ENCODE results near the gene FBXL15. TPM values are rescaled to one million over a fixed set of nuclear protein-coding genes. Genes with fewer than 3 reads are reported as not detected.

Gene FBXL15
- polyA plus RNA-seq, 1 donor (not counting 4 experiments of a cell fraction or from before 2014, with no cell fraction given) = 3.1 TPM

DNA sequence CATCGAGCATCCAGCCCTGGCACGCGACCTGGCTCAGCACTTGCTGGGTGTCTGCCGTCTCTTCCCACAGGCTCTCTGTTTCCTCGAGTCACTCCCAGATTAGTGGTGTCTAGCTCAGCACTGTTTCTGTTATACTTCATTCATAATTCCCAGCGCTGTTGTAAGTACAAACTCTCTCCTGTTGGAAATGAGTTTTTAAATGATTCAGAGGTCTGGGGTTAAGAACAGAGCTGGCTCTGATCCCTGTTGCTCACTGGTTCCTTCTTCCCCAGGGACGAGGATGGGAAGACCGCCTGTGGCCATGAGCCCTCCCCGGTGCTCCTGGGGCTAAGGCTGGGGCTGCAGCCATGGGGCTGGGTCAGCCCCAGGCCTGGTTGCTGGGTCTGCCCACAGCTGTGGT, 48.0 kb downstream of the FBXL15 start:
- no peaks in the 10 kb centered on the region for H3K79me2 ChIP-seq (ENCODE audit: control insufficient read depth, insufficient read depth, low read length)
- H3K27me3 ChIP-seq (ENCODE audit: control insufficient read depth, extremely low read depth, insufficient read depth, low read length) = no peaks in the 10 kb centered on the region
- H3K9me3 ChIP-seq (ENCODE audit: control insufficient read depth, low read depth, low read length) = no peaks in the 10 kb centered on the region
- H3K4me3 ChIP-seq (ENCODE audit: control insufficient read depth in 2 of 3, extremely low read depth in 1 of 3, insufficient read depth in 2 of 3, low read depth in 1 of 3, low read length in 3 of 3) = no peak overlapping the region
- dilution Hi-C loops (cut with MboI; ENCODE audit: extremely low pct_ligation_motif_present, low sequenced_read_pairs) = no loop called here
- H3K36me3 ChIP-seq (ENCODE audit: control insufficient read depth in 2 of 2, extremely low read depth in 1 of 2, insufficient read depth in 2 of 2, low read length in 2 of 2) = peaks cover 0 to 1% of the 10 kb centered on the region in 2 experiments
- no peak overlapping the region for H2AFZ ChIP-seq (ENCODE audit: control insufficient read depth, low read length)
- DNase-seq (ENCODE audit: low read depth, low spot score) = no peak
- H3K4me1 ChIP-seq (ENCODE audit: control insufficient read depth, extremely low read depth, insufficient read depth, low read length) = no peaks in the 10 kb centered on the region
- no peak for FAIRE-seq
- H3K9me1 ChIP-seq (ENCODE audit: control insufficient read depth, extremely low read depth, insufficient read depth, low read length) = no peaks in the 10 kb centered on the region
- H3K9ac ChIP-seq (ENCODE audit: control insufficient read depth, extremely low read depth, insufficient read depth, low read length) = no peak overlapping the region
- no peak for TF ChIP-seq EZH2 (IDR thresholded peaks at IDR 0.05; ENCODE audit: low read length)
- TF ChIP-seq, protein P1, sequence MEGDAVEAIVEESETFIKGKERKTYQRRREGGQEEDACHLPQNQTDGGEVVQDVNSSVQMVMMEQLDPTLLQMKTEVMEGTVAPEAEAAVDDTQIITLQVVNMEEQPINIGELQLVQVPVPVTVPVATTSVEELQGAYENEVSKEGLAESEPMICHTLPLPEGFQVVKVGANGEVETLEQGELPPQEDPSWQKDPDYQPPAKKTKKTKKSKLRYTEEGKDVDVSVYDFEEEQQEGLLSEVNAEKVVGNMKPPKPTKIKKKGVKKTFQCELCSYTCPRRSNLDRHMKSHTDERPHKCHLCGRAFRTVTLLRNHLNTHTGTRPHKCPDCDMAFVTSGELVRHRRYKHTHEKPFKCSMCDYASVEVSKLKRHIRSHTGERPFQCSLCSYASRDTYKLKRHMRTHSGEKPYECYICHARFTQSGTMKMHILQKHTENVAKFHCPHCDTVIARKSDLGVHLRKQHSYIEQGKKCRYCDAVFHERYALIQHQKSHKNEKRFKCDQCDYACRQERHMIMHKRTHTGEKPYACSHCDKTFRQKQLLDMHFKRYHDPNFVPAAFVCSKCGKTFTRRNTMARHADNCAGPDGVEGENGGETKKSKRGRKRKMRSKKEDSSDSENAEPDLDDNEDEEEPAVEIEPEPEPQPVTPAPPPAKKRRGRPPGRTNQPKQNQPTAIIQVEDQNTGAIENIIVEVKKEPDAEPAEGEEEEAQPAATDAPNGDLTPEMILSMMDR (optimal IDR thresholded peaks at IDR 0.05 in 1 of 3, IDR thresholded peaks at IDR 0.05 in 1 of 3, conservative IDR thresholded peaks at IDR 0.05 in 1 of 3; ENCODE audit: extremely low read depth in 1 of 3, insufficient read depth in 2 of 3, low read length in 3 of 3) = no peak
- no peak overlapping the region for H3K27ac ChIP-seq (ENCODE audit: control insufficient read depth, insufficient read depth, low read length)
- no peak overlapping the region for H3K4me2 ChIP-seq (ENCODE audit: control insufficient read depth, extremely low read depth, insufficient read depth, low read depth, low read length)
- H4K20me1 ChIP-seq (ENCODE audit: control insufficient read depth, extremely low read depth, insufficient read depth, low read length) = no peaks in the 10 kb centered on the region

DNA sequence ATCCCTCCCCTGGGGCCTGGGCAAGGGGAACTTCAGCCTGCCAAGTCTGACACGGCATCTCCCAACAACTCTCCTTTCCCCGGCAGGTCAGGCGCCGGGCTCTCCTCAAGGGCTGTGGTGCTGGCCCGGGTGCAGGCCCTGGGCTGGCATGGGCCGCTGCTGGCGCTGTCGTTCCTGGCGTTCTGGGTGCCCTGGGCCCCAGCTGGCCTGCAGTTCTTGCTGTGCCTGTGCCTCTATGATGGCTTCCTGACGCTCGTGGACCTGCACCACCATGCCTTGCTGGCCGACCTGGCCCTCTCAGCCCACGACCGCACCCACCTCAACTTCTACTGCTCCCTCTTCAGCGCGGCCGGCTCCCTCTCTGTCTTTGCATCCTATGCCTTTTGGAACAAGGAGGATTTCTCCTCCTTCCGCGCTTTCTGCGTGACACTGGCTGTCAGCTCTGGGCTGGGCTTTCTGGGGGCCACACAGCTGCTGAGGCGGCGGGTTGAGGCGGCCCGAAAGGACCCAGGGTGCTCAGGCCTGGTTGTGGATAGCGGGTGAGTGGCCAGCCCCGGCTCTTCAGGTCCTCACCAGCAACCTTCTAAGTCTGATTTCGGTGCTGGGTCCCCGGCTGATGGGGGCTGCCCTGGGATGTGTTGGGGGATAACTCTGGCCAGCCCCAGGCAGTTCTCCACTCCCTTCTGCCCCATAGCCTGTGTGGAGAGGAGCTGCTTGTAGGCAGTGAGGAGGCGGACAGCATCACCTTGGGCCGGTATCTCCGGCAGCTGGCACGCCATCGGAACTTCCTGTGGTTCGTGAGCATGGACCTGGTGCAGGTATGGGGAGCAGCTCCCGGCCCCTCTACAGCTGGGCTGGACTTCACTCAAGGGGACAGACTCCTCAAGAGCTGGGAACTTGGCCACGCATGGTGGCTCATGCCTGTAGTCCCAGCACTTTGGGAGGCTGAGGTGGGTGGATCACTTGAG, 50.2 kb downstream of the FBXL15 start:
- DNase-seq (ENCODE audit: low read depth, low spot score) (no peak), FAIRE-seq (no peak)
- Histone ChIP-seq H3K79me2 (ENCODE audit: control insufficient read depth, insufficient read depth, low read length) (no peaks in the 10 kb centered on the region), H3K4me3 (ENCODE audit: control insufficient read depth in 2 of 3, extremely low read depth in 1 of 3, insufficient read depth in 2 of 3, low read depth in 1 of 3, low read length in 3 of 3) (no peak overlapping the region), H3K4me2 (ENCODE audit: control insufficient read depth, extremely low read depth, insufficient read depth, low read depth, low read length) (no peak overlapping the region), H3K36me3 (ENCODE audit: control insufficient read depth in 2 of 2, extremely low read depth in 1 of 2, insufficient read depth in 2 of 2, low read length in 2 of 2) (peaks cover 0 to 1% of the 10 kb centered on the region in 2 experiments), H3K27ac (ENCODE audit: control insufficient read depth, insufficient read depth, low read length) (no peak overlapping the region), H3K9ac (ENCODE audit: control insufficient read depth, extremely low read depth, insufficient read depth, low read length) (no peak overlapping the region), H3K9me1 (ENCODE audit: control insufficient read depth, extremely low read depth, insufficient read depth, low read length) (no peaks in the 10 kb centered on the region), H3K9me3 (ENCODE audit: control insufficient read depth, low read depth, low read length) (no peaks in the 10 kb centered on the region), H3K4me1 (ENCODE audit: control insufficient read depth, extremely low read depth, insufficient read depth, low read length) (no peaks in the 10 kb centered on the region), H2AFZ (ENCODE audit: control insufficient read depth, low read length) (no peak overlapping the region), H3K27me3 (ENCODE audit: control insufficient read depth, extremely low read depth, insufficient read depth, low read length) (no peaks in the 10 kb centered on the region), H4K20me1 (ENCODE audit: control insufficient read depth, extremely low read depth, insufficient read depth, low read length) (no peaks in the 10 kb centered on the region)
- dilution Hi-C loops (cut with MboI; ENCODE audit: extremely low pct_ligation_motif_present, low sequenced_read_pairs) = no loop called here
- no peak for TF ChIP-seq EZH2 (IDR thresholded peaks at IDR 0.05; ENCODE audit: low read length)
- TF ChIP-seq, protein P1 (optimal IDR thresholded peaks at IDR 0.05 in 1 of 3, IDR thresholded peaks at IDR 0.05 in 1 of 3, conservative IDR thresholded peaks at IDR 0.05 in 1 of 3; ENCODE audit: extremely low read depth in 1 of 3, insufficient read depth in 2 of 3, low read length in 3 of 3) = no peak

Small RNAs within 50 kb of the gene (small RNA-seq; reads per million reads assigned to genes)
- gene MIR146B (ENCODE audit: insufficient read length in 3 of 3, low read depth in 3 of 3, low replicate concordance in 1 of 3) = 7.2 to 148 (median 115) reads per million in 3 experiments

Other genes with a start within 250 kb of the FBXL15 start
- 0.10 to 0.42 TPM (median 0.26 TPM) in 3 replicates for gene ELOVL3, start 194.5 kb upstream of the FBXL15 start, polyA plus RNA-seq
- not detected in 3 replicates for gene PITX3, start 179.3 kb upstream of the FBXL15 start, polyA plus RNA-seq
- 14.7 to 27.0 TPM (median 17.4 TPM) in 3 replicates for gene GBF1, start 175.3 kb upstream of the FBXL15 start, polyA plus RNA-seq
- 14.8 to 16.8 TPM (median 15.8 TPM) in 3 replicates for gene NFKB2, start 25.1 kb upstream of the FBXL15 start, polyA plus RNA-seq
- gene PSD, start 2.1 kb upstream of the FBXL15 start, polyA plus RNA-seq = 0.10 to 0.81 TPM (median 0.11 TPM) in 3 replicates
- gene CUEDC2, start 11.7 kb downstream of the FBXL15 start, polyA plus RNA-seq = 35.8 to 77.3 TPM (median 46.6 TPM) in 3 replicates
- 0.60 to 0.81 TPM (median 0.63 TPM) in 3 replicates for gene C10orf95, start 30.7 kb downstream of the FBXL15 start, polyA plus RNA-seq
- 160 to 229 TPM (median 162 TPM) in 3 replicates for gene ACTR1A, start 81.9 kb downstream of the FBXL15 start, polyA plus RNA-seq
- 3.7 to 6.8 TPM (median 4.8 TPM) in 3 replicates for gene SUFU, start 83.1 kb downstream of the FBXL15 start, polyA plus RNA-seq
- 16.9 to 45.1 TPM (median 24.8 TPM) in 3 replicates for gene TRIM8, start 223.6 kb downstream of the FBXL15 start, polyA plus RNA-seq

All from keratinocyte (primary cell).